ENCODE results near the gene TP53I11.
A peak's percentile ranks its signal among the peaks of the same experiment; 100 is the strongest.

The TP53I11 gene

GRCh38 chr11:44952500-44953260, 2.0 kb upstream of the TP53I11 start:
- no peak for DNase-seq (ENCODE audit: low read depth in 2 of 2)
- no peak overlapping the region for H3K4me3 ChIP-seq (replicated peaks in 1 of 2; ENCODE audit: low read depth in 2 of 2, low read length in 2 of 2)
- no peak for TF ChIP-seq CTCF (IDR thresholded peaks at IDR 0.05; ENCODE audit: low read depth, low read length)

- H3K4me3 ChIP-seq (replicated peaks in 1 of 2; ENCODE audit: low read depth in 2 of 2, low read length in 2 of 2): no peak overlapping the region
- DNase-seq (ENCODE audit: low read depth in 2 of 2): no peak
- TF ChIP-seq CTCF (IDR thresholded peaks at IDR 0.05; ENCODE audit: low read depth, low read length): no peak
Measured at GRCh38 chr11:44952082-44952481, 1.4 kb upstream of the TP53I11 start.

- TF ChIP-seq CTCF (IDR thresholded peaks at IDR 0.05; ENCODE audit: low read depth, low read length): no peak
- H3K4me3 ChIP-seq (replicated peaks in 1 of 2; ENCODE audit: low read depth in 2 of 2, low read length in 2 of 2): peak overlapping the region; percentile 83 to 100
- DNase-seq (ENCODE audit: low read depth in 2 of 2): no peak
Measured at GRCh38 chr11:44950031-44950624, 555 bp downstream of the TP53I11 start.

- DNase-seq (ENCODE audit: low read depth in 2 of 2): peak; percentile 56 to 62
- TF ChIP-seq CTCF (IDR thresholded peaks at IDR 0.05; ENCODE audit: low read depth, low read length): peak; percentile 61
- H3K4me3 ChIP-seq (replicated peaks in 1 of 2; ENCODE audit: low read depth in 2 of 2, low read length in 2 of 2): peak overlapping the region; percentile 83 to 100
Measured at GRCh38 chr11:44949160-44950030, 1.3 kb downstream of the TP53I11 start.

- DNase-seq (ENCODE audit: low read depth in 2 of 2): no peak
- H3K4me3 ChIP-seq (replicated peaks in 1 of 2; ENCODE audit: low read depth in 2 of 2, low read length in 2 of 2): no peak overlapping the region
- no peak for TF ChIP-seq CTCF (IDR thresholded peaks at IDR 0.05; ENCODE audit: low read depth, low read length)
Measured at GRCh38 chr11:44948155-44948554, 2.5 kb downstream of the TP53I11 start.

GRCh38 chr11:44947114-44947513, 3.6 kb downstream of the TP53I11 start:
- no peak for DNase-seq (ENCODE audit: low read depth in 2 of 2)
- H3K4me3 ChIP-seq (replicated peaks in 1 of 2; ENCODE audit: low read depth in 2 of 2, low read length in 2 of 2): no peak overlapping the region
- TF ChIP-seq CTCF (IDR thresholded peaks at IDR 0.05; ENCODE audit: low read depth, low read length): no peak
